Gastrocnemius medialis (tissue), 4 donors: Measurements from ENCODE around the gene HACD1.

Experiments
- POLR2A ChIP-seq, 2 donors: fragments of 450-650 bp; IDR thresholded peaks; one replicate each; pipeline ENCODE4 v1.6.1; 2017; ENCODE audit warnings: antibody characterized with exemption in 2 of 2, mild to moderate bottlenecking in 2 of 2, moderate library complexity in 2 of 2
- TF ChIP-seq, protein P1 (sequence below), 5 experiments: fragments of 450-650 bp in 3 of 5; fragments of 200-600 bp in 2 of 5; sonication (generic) in 2 of 5; IDR thresholded peaks in 4 of 5; conservative IDR thresholded peaks in 1 of 5; 1 replicate in 4 of 5; 2 replicates in 1 of 5; pipeline ENCODE4 v1.5.1; 2016 to 2019; ENCODE audit warnings: antibody characterized with exemption in 5 of 5, mild to moderate bottlenecking in 3 of 5, moderate library complexity in 3 of 5

DNA sequence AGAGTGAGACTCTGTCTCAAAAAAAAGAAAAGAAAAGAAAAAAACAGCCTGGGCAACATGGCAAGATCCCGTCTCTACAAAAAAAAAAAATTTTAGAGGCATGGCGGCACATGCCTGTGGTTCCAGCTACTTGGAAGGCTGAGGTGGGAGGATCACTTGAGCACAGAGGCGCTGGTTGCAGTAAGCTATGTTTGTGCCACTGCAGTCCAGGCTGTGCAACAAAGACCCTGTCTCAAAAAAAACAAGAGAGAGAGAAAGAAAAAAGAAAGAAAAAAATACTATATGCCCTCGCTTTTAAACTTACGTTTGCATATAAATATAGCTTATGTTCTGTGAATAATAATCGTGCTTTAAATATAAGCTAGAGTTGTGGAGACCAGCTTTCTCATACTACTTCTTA, 11.2 kb downstream of the HACD1 start:
- TF ChIP-seq, protein P1, sequence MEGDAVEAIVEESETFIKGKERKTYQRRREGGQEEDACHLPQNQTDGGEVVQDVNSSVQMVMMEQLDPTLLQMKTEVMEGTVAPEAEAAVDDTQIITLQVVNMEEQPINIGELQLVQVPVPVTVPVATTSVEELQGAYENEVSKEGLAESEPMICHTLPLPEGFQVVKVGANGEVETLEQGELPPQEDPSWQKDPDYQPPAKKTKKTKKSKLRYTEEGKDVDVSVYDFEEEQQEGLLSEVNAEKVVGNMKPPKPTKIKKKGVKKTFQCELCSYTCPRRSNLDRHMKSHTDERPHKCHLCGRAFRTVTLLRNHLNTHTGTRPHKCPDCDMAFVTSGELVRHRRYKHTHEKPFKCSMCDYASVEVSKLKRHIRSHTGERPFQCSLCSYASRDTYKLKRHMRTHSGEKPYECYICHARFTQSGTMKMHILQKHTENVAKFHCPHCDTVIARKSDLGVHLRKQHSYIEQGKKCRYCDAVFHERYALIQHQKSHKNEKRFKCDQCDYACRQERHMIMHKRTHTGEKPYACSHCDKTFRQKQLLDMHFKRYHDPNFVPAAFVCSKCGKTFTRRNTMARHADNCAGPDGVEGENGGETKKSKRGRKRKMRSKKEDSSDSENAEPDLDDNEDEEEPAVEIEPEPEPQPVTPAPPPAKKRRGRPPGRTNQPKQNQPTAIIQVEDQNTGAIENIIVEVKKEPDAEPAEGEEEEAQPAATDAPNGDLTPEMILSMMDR (IDR thresholded peaks at IDR 0.05 in 4 of 5, conservative IDR thresholded peaks at IDR 0.05 in 1 of 5), result no peak
- no peak for TF ChIP-seq POLR2A (IDR thresholded peaks at IDR 0.05)
